ENCODE data around the gene SLFN14. TPM values are rescaled to one million over a fixed set of nuclear protein-coding genes. Genes with fewer than 3 reads are reported as not detected.
A peak's percentile ranks its signal among the peaks of the same experiment; 100 is the strongest.

SLFN14 gene
- polyA plus RNA-seq, 3 donors = 0.11 to 0.12 TPM; not detected in 1

DNA sequence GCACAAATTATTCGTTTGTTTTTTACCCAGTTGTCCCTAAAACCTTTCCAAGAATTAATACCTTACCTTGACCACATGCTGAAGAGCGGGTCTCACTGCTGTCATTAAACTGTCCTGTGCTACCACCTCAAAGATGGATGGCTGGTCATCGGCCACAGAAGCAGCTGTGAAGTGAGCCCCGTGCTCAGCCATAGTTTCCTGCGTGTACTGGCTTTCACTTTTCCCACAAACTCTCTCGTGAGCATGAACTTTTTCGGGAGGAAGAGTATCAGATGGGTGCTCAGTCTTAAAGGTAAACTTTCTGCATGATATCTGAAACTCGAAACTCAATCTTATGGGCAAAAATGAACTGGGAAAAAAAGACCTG lies 17.2 kb upstream of the SLFN14 start:
- peak overlapping the region; percentile 88 to 95 (median 91) for H3K27ac Mint-ChIP-seq
- Histone ChIP-seq H3K4me2 (replicated peaks; ENCODE audit: extremely low read depth, low read length, poor library complexity, severe bottlenecking) (peak overlapping the region; percentile 78), H3K4me3 (replicated peaks in 1 of 3; ENCODE audit: low read depth in 2 of 3, low read length in 3 of 3) (peak overlapping the region; percentile 66 to 87 (median 83)), H2AFZ (ENCODE audit: insufficient read depth, low read depth, low read length, poor library complexity, severe bottlenecking) (peak overlapping the region; percentile 90), H3K27ac (ENCODE audit: low read depth in 1 of 2, low read length in 2 of 2) (peak overlapping the region; percentile 70 to 84), H3K79me2 (ENCODE audit: insufficient read depth, low read length) (no peaks in the 10 kb centered on the region), H3K27me3 (ENCODE audit: control insufficient read depth in 2 of 2, insufficient read depth in 2 of 2, low read length in 2 of 2) (no peaks in the 10 kb centered on the region), H3K4me1 (ENCODE audit: control insufficient read depth in 1 of 2, insufficient read depth in 2 of 2, low read length in 2 of 2) (peaks cover 13 to 25% of the 10 kb centered on the region in 2 donors), H4K20me1 (ENCODE audit: insufficient read depth, low read length) (no peaks in the 10 kb centered on the region), H3K9ac (ENCODE audit: insufficient read depth, low read length, poor library complexity, severe bottlenecking) (peak overlapping the region; percentile 74), H3K9me3 (replicated peaks in 1 of 2; ENCODE audit: control insufficient read depth in 1 of 2, insufficient read depth in 1 of 2, low read length in 2 of 2) (no peaks in the 10 kb centered on the region), H3K36me3 (replicated peaks in 1 of 2; ENCODE audit: control insufficient read depth in 1 of 2, insufficient read depth in 2 of 2, low read length in 2 of 2) (peaks cover 21 to 28% of the 10 kb centered on the region in 2 donors)
- H3K4me1 Mint-ChIP-seq = peaks cover 18% of the 10 kb centered on the region
- intact Hi-C loops (cut with micrococcal nuclease) = no loop called here
- peak in 2 of 3 donors; percentile 18 to 24 for DNase-seq
- 5% methylated on average over 4 of the region's 8 CpGs for WGBS (ENCODE audit: insufficient coverage)
- H3K27me3 Mint-ChIP-seq (ENCODE audit: low read depth in 3 of 3) = peaks cover 3 to 4% (median 4%) of the 10 kb centered on the region in 3 donors
- peak overlapping the region; percentile 96 to 97 for H3K4me3 Mint-ChIP-seq
- peaks cover 19 to 20% of the 10 kb centered on the region in 2 donors for H3K36me3 Mint-ChIP-seq
- peaks cover 0 to 4% (median 0%) of the 10 kb centered on the region in 7 donors for H3K9me3 Mint-ChIP-seq
- TF ChIP-seq, protein P1, sequence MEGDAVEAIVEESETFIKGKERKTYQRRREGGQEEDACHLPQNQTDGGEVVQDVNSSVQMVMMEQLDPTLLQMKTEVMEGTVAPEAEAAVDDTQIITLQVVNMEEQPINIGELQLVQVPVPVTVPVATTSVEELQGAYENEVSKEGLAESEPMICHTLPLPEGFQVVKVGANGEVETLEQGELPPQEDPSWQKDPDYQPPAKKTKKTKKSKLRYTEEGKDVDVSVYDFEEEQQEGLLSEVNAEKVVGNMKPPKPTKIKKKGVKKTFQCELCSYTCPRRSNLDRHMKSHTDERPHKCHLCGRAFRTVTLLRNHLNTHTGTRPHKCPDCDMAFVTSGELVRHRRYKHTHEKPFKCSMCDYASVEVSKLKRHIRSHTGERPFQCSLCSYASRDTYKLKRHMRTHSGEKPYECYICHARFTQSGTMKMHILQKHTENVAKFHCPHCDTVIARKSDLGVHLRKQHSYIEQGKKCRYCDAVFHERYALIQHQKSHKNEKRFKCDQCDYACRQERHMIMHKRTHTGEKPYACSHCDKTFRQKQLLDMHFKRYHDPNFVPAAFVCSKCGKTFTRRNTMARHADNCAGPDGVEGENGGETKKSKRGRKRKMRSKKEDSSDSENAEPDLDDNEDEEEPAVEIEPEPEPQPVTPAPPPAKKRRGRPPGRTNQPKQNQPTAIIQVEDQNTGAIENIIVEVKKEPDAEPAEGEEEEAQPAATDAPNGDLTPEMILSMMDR (IDR thresholded peaks at IDR 0.05) = no peak

GRCh38 chr17:35575759-35576158 lies 15.1 kb upstream of the SLFN14 start:
- Histone ChIP-seq H3K27ac (ENCODE audit: low read depth in 1 of 2, low read length in 2 of 2) (no peak overlapping the region), H3K4me3 (replicated peaks in 1 of 3; ENCODE audit: low read depth in 2 of 3, low read length in 3 of 3) (no peak overlapping the region), H3K9ac (ENCODE audit: insufficient read depth, low read length, poor library complexity, severe bottlenecking) (no peak overlapping the region), H3K9me3 (replicated peaks in 1 of 2; ENCODE audit: control insufficient read depth in 1 of 2, insufficient read depth in 1 of 2, low read length in 2 of 2) (no peaks in the 10 kb centered on the region), H3K27me3 (ENCODE audit: control insufficient read depth in 2 of 2, insufficient read depth in 2 of 2, low read length in 2 of 2) (no peaks in the 10 kb centered on the region), H3K36me3 (replicated peaks in 1 of 2; ENCODE audit: control insufficient read depth in 1 of 2, insufficient read depth in 2 of 2, low read length in 2 of 2) (peaks cover 25 to 28% of the 10 kb centered on the region in 2 donors), H4K20me1 (ENCODE audit: insufficient read depth, low read length) (peaks cover 5% of the 10 kb centered on the region), H3K4me1 (ENCODE audit: control insufficient read depth in 1 of 2, insufficient read depth in 2 of 2, low read length in 2 of 2) (peaks cover 13 to 25% of the 10 kb centered on the region in 2 donors), H3K79me2 (ENCODE audit: insufficient read depth, low read length) (peaks cover 5% of the 10 kb centered on the region), H2AFZ (ENCODE audit: insufficient read depth, low read depth, low read length, poor library complexity, severe bottlenecking) (no peak overlapping the region), H3K4me2 (replicated peaks; ENCODE audit: extremely low read depth, low read length, poor library complexity, severe bottlenecking) (no peak overlapping the region)
- Mint-ChIP-seq H3K4me3 (no peak overlapping the region), H3K27ac (peak overlapping the region in 1 of 7 donors; percentile 30), H3K4me1 (peaks cover 18% of the 10 kb centered on the region), H3K9me3 (peaks cover 0 to 3% (median 0%) of the 10 kb centered on the region in 7 donors), H3K27me3 (ENCODE audit: low read depth in 3 of 3) (peaks cover 0 to 2% (median 2%) of the 10 kb centered on the region in 3 donors), H3K36me3 (peaks cover 22 to 25% of the 10 kb centered on the region in 2 donors)
- no peak for DNase-seq
- intact Hi-C loops (cut with micrococcal nuclease) = no loop called here
- 100% methylated on average over 2 of the region's 3 CpGs for WGBS (ENCODE audit: insufficient coverage)
- TF ChIP-seq, protein P1 (IDR thresholded peaks at IDR 0.05) = no peak
